Measurements from ENCODE around the gene OVOL2. TPM values are rescaled to one million over a fixed set of nuclear protein-coding genes. Genes with fewer than 3 reads are reported as not detected.

The OVOL2 gene
- total RNA-seq, 4 donors from 2014 or later = 25.5 to 38.7 (median 28.9) TPM

DNA sequence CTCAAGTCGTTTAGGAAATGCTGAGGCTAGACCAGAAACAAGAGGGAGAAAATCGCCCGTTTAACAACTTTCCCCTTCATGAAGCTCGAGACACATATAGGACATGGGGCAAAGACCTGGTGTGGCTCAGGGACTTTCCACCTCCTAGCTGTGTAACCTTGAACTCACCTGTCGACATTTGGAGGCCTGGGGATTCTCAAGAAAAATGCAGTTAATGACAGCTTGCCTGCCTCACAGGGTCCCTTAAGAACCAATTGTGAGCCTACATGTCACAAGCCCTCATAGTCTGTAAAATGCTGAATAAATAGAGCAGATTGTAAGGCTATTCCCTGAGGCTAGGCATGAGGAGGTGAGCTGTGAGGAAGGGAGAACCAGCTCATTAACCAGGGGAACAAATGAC is 53.8 kb downstream of the OVOL2 start:
- H3K4me1 ChIP-seq = peaks cover 0 to 3% (median 0%) of the 10 kb centered on the region in 4 donors
- no peak overlapping the region for H3K27ac ChIP-seq
- no peaks in the 10 kb centered on the region for H3K9me3 ChIP-seq
- no peaks in the 10 kb centered on the region for H3K36me3 ChIP-seq
- no peak for TF ChIP-seq POLR2A (IDR thresholded peaks at IDR 0.05)
- TF ChIP-seq, protein P1, sequence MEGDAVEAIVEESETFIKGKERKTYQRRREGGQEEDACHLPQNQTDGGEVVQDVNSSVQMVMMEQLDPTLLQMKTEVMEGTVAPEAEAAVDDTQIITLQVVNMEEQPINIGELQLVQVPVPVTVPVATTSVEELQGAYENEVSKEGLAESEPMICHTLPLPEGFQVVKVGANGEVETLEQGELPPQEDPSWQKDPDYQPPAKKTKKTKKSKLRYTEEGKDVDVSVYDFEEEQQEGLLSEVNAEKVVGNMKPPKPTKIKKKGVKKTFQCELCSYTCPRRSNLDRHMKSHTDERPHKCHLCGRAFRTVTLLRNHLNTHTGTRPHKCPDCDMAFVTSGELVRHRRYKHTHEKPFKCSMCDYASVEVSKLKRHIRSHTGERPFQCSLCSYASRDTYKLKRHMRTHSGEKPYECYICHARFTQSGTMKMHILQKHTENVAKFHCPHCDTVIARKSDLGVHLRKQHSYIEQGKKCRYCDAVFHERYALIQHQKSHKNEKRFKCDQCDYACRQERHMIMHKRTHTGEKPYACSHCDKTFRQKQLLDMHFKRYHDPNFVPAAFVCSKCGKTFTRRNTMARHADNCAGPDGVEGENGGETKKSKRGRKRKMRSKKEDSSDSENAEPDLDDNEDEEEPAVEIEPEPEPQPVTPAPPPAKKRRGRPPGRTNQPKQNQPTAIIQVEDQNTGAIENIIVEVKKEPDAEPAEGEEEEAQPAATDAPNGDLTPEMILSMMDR (IDR thresholded peaks at IDR 0.05) = no peak
- no peaks in the 10 kb centered on the region for H3K27me3 ChIP-seq
- no peak overlapping the region for H3K4me3 ChIP-seq
- DNase-seq = peak in 1 of 3 donors; percentile 27

DNA sequence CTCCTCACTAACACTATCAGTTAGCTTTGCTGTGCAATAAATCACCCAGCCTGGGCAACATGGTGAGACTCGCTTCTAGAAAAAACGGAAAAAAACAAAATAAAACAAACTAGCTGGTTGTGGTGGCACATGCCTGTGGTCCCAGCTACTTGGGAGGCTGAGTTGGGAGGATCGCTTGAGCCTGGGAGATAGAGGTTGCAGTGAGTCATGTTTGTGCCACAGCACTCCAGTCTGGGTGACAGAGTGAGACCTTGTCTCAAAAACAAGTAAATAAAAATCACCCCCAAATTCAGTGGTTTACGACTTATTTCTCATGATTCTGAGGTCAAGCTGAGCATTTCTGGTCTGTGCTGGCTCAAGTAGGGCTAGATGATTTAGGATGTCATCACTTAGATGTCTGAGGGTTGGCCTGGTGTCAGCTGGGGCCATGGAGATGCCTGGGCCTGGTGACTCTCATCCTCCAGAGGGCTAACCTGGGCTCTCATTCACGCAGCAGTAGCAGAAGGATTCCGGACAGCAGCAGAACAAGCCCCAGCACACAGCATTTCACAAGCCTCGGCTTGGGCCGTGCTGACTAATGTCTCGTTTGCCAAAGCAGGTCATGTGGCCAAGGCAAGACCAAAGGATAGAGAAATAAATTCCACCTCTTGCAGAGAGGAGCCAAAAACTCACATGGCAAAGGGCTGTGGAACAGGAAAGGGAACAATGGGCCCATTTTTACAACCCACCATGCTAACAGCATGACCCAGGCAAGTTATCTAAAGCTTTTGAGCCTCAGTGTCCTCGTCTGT is 56.4 kb downstream of the OVOL2 start:
- no peaks in the 10 kb centered on the region for H3K27me3 ChIP-seq
- no peaks in the 10 kb centered on the region for H3K9me3 ChIP-seq
- H3K27ac ChIP-seq = no peak overlapping the region
- peak in 1 of 3 donors; percentile 55 for DNase-seq
- peaks cover 0 to 3% (median 0%) of the 10 kb centered on the region in 4 donors for H3K4me1 ChIP-seq
- no peaks in the 10 kb centered on the region for H3K36me3 ChIP-seq
- H3K4me3 ChIP-seq = no peak overlapping the region
- no peak for TF ChIP-seq POLR2A (IDR thresholded peaks at IDR 0.05)
- TF ChIP-seq, protein P1 (IDR thresholded peaks at IDR 0.05) = no peak

DNA sequence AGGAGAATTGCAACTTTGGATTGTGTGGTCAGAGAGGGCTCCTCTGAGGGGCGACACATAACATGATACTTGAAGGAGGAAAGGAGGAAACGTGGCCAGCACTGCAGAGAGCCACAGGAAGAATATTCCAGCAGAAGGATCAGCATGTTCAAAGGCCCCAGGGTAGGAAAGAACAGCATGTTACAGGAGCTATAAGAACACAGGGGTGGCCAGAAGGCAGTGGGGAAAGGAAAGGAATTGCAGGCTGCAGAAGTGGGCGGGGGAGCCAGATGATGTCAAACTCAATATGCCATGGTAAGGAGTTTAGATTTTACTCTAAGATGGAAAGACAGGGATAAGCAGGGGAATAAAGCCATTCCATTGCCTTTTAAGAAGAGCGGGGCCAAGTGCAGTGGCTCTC is 58.1 kb downstream of the OVOL2 start:
- no peak for DNase-seq
- H3K4me1 ChIP-seq = peaks cover 0 to 3% (median 0%) of the 10 kb centered on the region in 4 donors
- H3K36me3 ChIP-seq = no peaks in the 10 kb centered on the region
- no peaks in the 10 kb centered on the region for H3K27me3 ChIP-seq
- H3K4me3 ChIP-seq = no peak overlapping the region
- TF ChIP-seq, protein P1 (IDR thresholded peaks at IDR 0.05) = no peak
- TF ChIP-seq POLR2A (IDR thresholded peaks at IDR 0.05) = no peak
- no peak overlapping the region for H3K27ac ChIP-seq
- H3K9me3 ChIP-seq = no peaks in the 10 kb centered on the region

DNA sequence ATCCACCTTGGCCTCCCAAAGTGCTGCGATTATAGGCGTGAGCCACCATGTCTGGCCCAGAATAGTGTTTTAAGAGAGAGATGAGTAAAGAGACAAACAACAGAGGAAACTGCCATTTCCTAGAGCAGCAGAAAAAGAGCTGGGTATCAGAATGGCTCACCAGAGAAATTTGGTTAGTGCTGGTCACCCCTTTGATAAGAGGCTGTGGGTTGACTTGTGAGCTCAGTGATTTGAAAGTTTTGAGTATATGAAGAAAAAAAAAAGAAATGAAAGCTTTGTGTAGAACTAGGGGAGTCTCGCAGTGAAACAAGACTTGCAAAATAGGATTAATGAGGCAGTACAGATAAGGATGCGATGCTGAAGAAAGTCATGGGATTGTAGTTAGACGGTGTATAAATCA is 59.3 kb downstream of the OVOL2 start:
- Histone ChIP-seq H3K27me3 (no peaks in the 10 kb centered on the region), H3K4me3 (no peak overlapping the region), H3K9me3 (no peaks in the 10 kb centered on the region), H3K27ac (no peak overlapping the region), H3K36me3 (no peaks in the 10 kb centered on the region), H3K4me1 (no peaks in the 10 kb centered on the region)
- TF ChIP-seq, protein P1 (IDR thresholded peaks at IDR 0.05) = no peak
- TF ChIP-seq POLR2A (IDR thresholded peaks at IDR 0.05) = no peak
- no peak for DNase-seq

DNA sequence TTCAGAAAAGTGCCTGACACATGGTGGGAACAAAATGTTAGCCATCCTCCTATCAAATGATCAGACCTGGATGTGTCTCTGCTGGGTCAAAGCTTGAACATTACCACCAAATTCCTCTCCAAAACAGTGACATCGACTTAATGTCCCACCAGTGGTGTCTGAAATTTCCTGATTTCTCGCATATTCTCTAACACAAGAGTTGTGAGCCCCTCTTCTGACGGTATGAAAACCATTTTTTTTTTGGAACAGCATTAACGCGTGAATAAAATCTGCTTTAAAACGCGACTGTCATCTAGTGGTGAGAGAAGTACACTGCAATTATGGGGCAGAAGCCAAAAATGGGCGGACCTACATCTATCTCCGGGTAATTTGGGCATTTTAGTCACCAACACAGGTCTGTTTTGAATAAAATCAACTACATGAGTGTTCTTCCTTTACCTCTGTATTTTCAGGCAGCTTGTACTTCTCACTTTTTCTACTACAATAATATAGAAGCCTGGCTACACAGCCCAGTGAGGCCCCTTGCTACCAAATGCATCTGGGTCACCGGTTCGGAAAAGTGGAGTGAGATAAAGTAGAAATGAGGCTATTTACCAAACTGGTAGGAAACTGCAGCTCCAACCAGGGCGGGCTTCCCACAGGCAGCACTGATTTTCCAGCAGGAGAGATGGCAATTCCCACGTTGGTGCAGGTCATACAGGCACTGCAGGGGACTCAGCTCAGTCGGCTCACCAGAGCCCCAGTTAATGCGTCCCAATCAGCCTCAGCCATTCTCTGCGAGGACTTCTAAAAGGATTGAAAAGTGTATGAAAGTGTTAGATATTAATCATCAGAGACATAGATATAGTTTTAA is 61.5 kb downstream of the OVOL2 start:
- no peaks in the 10 kb centered on the region for H3K4me1 ChIP-seq
- no peak for DNase-seq

More for the DNA sequence above, 61.5 kb downstream of the OVOL2 start:
- Histone ChIP-seq H3K27me3 (no peaks in the 10 kb centered on the region), H3K4me3 (no peak overlapping the region), H3K27ac (no peak overlapping the region), H3K36me3 (peaks cover 0 to 1% (median 0%) of the 10 kb centered on the region in 3 donors), H3K9me3 (no peaks in the 10 kb centered on the region)
- no peak for TF ChIP-seq POLR2A (IDR thresholded peaks at IDR 0.05)
- TF ChIP-seq, protein P1 (IDR thresholded peaks at IDR 0.05) = peak; percentile 93 to 99 (median 98)
